Measurements from ENCODE around the gene SPNS1. TPM values are rescaled to one million over a fixed set of nuclear protein-coding genes. Genes with fewer than 3 reads are reported as not detected.

SPNS1 gene
- total and polyA plus RNA-seq, 2 experiments from 2014 or later: 42.8 to 140 TPM

GRCh38 chr16:28987170-28987853, 12.7 kb downstream of the SPNS1 start:
- no peaks in the 10 kb centered on the region for H3K79me2 ChIP-seq
- no peak overlapping the region for H3K27ac ChIP-seq
- no peaks in the 10 kb centered on the region for H3K9me3 ChIP-seq (ENCODE audit: low read depth)
- H3K36me3 ChIP-seq (replicated peaks; ENCODE audit: insufficient read depth, low read depth): no peaks in the 10 kb centered on the region
- H2AFZ ChIP-seq: no peak overlapping the region
- no peak overlapping the region for H3K4me2 ChIP-seq
- TF ChIP-seq EZH2phosphoT487 (IDR thresholded peaks at IDR 0.05; ENCODE audit: low read depth, severe bottlenecking, unreplicated experiment): no peak
- TF ChIP-seq EZH2 (IDR thresholded peaks at IDR 0.05; ENCODE audit: borderline replicate concordance): no peak
- TF ChIP-seq, protein P1, sequence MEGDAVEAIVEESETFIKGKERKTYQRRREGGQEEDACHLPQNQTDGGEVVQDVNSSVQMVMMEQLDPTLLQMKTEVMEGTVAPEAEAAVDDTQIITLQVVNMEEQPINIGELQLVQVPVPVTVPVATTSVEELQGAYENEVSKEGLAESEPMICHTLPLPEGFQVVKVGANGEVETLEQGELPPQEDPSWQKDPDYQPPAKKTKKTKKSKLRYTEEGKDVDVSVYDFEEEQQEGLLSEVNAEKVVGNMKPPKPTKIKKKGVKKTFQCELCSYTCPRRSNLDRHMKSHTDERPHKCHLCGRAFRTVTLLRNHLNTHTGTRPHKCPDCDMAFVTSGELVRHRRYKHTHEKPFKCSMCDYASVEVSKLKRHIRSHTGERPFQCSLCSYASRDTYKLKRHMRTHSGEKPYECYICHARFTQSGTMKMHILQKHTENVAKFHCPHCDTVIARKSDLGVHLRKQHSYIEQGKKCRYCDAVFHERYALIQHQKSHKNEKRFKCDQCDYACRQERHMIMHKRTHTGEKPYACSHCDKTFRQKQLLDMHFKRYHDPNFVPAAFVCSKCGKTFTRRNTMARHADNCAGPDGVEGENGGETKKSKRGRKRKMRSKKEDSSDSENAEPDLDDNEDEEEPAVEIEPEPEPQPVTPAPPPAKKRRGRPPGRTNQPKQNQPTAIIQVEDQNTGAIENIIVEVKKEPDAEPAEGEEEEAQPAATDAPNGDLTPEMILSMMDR (IDR thresholded peaks at IDR 0.05; ENCODE audit: poor library complexity): no peak
- H3K4me1 ChIP-seq (ENCODE audit: insufficient read depth): no peaks in the 10 kb centered on the region
- DNase-seq (ENCODE audit: low spot score): no peak
- 96% methylated on average over 4 of the region's 4 CpGs for WGBS (ENCODE audit: low lambda C conversion rate, missing lambda C conversion rate)
- no peaks in the 10 kb centered on the region for H3K27me3 ChIP-seq
- no peaks in the 10 kb centered on the region for H4K20me1 ChIP-seq (ENCODE audit: insufficient read depth, poor library complexity, severe bottlenecking)
- H3K9me2 ChIP-seq (replicated peaks; ENCODE audit: insufficient read depth): no peaks in the 10 kb centered on the region
- H3K4me3 ChIP-seq: no peak overlapping the region

DNA sequence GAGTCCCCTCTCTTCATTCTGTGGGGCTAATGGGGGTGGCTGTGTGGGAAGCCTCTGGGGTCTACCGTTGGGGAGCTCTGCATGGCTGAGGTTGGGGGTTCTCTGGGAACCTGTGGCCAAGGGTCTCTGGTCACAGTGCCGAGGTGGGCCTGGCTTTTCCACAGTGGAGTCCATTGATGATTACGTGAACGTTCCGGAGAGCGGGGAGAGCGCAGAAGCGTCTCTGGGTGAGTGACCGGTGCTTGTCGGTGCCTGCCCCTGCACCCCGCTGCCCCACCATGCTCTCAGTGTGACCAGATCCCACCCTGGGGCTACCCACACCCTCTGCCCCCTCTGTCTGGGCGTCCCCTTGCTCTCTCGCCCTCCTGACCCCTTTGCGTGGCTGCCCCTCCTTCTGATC, 14.8 kb downstream of the SPNS1 start:
- TF ChIP-seq, protein P1 (IDR thresholded peaks at IDR 0.05; ENCODE audit: poor library complexity): no peak
- TF ChIP-seq EZH2 (IDR thresholded peaks at IDR 0.05; ENCODE audit: borderline replicate concordance) (no peak), EZH2phosphoT487 (IDR thresholded peaks at IDR 0.05; ENCODE audit: low read depth, severe bottlenecking, unreplicated experiment) (no peak)
- Histone ChIP-seq H3K9me3 (ENCODE audit: low read depth) (no peaks in the 10 kb centered on the region), H3K4me3 (no peak overlapping the region), H3K4me2 (no peak overlapping the region), H3K36me3 (replicated peaks; ENCODE audit: insufficient read depth, low read depth) (no peaks in the 10 kb centered on the region), H3K79me2 (no peaks in the 10 kb centered on the region), H3K27me3 (no peaks in the 10 kb centered on the region), H3K4me1 (ENCODE audit: insufficient read depth) (no peaks in the 10 kb centered on the region), H3K9me2 (replicated peaks; ENCODE audit: insufficient read depth) (no peaks in the 10 kb centered on the region), H2AFZ (no peak overlapping the region), H4K20me1 (ENCODE audit: insufficient read depth, poor library complexity, severe bottlenecking) (no peaks in the 10 kb centered on the region), H3K27ac (no peak overlapping the region)
- WGBS (ENCODE audit: low lambda C conversion rate, missing lambda C conversion rate): 96% methylated on average over 14 of the region's 14 CpGs
- DNase-seq (ENCODE audit: low spot score): no peak

- H3K79me2 ChIP-seq: no peaks in the 10 kb centered on the region
- no peaks in the 10 kb centered on the region for H4K20me1 ChIP-seq (ENCODE audit: insufficient read depth, poor library complexity, severe bottlenecking)
- no peaks in the 10 kb centered on the region for H3K4me1 ChIP-seq (ENCODE audit: insufficient read depth)
- H3K36me3 ChIP-seq (replicated peaks; ENCODE audit: insufficient read depth, low read depth): no peaks in the 10 kb centered on the region
- no peak for TF ChIP-seq EZH2phosphoT487 (IDR thresholded peaks at IDR 0.05; ENCODE audit: low read depth, severe bottlenecking, unreplicated experiment)
- TF ChIP-seq, protein P1 (IDR thresholded peaks at IDR 0.05; ENCODE audit: poor library complexity): no peak
- no peak for TF ChIP-seq EZH2 (IDR thresholded peaks at IDR 0.05; ENCODE audit: borderline replicate concordance)
- H3K9me3 ChIP-seq (ENCODE audit: low read depth): no peaks in the 10 kb centered on the region
- H3K27me3 ChIP-seq: no peaks in the 10 kb centered on the region
- H3K4me2 ChIP-seq: no peak overlapping the region
- no peak for DNase-seq (ENCODE audit: low spot score)
- no peak overlapping the region for H2AFZ ChIP-seq
- H3K4me3 ChIP-seq: no peak overlapping the region
- 94% methylated on average over 11 of the region's 11 CpGs for WGBS (ENCODE audit: low lambda C conversion rate, missing lambda C conversion rate)
- no peaks in the 10 kb centered on the region for H3K9me2 ChIP-seq (replicated peaks; ENCODE audit: insufficient read depth)
- H3K27ac ChIP-seq: no peak overlapping the region
Observed at GRCh38 chr16:28990375-28991040, 15.9 kb downstream of the SPNS1 start.

Data from hepatocyte (in vitro differentiated cells).